Stimulated activated CD8-positive, alpha-beta memory T cell treated with anti-CD3 and anti-CD28 coated beads, Interleukin-7, amount 100 ng/mL, for 24 hours (primary cell): ENCODE data around the gene INPPL1.

Experiments used
- DNase-seq: peaks from one replicate; pipeline ENCODE4 v3.0.0-alpha.2; 2020; ENCODE audit warnings: low read depth

INPPL1 gene

DNA sequence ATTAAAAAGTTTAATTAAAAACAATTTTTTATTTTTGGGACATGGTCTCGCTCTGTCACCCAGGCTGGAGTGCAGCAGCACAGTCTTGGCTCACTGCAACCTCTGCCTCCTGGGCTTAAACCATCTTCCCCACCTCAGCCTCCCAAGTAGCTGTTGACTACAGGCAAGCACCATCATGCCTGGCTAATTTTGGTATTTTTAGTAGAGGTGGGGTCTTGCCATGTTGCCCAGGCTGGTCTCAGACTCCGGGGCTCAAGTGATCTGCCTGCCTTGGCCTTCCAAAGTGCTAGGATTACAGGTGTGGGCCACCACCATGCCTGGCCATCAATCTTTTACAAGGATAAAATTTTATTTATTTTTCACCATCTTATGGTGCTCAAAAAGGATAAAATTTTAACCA lies 62.7 kb downstream of the INPPL1 start:
- no peak for DNase-seq
